ENCODE results near the gene PILRA. TPM values are rescaled to one million over a fixed set of nuclear protein-coding genes. Genes with fewer than 3 reads are reported as not detected.

Gene PILRA
- total and polyA plus RNA-seq, 4 donors, result 1.5 to 3.5 (median 3.1) TPM

- TF ChIP-seq CTCF (IDR thresholded peaks at IDR 0.05; ENCODE audit: low read depth, low read length, missing input control) (no peak), HNF4G (IDR thresholded peaks at IDR 0.05) (no peak), TAF1 (conservative IDR thresholded peaks at IDR 0.05) (no peak), FOXA2 (IDR thresholded peaks at IDR 0.05) (no peak), EGR1 (IDR thresholded peaks at IDR 0.05; ENCODE audit: low read depth in 2 of 2) (no peak), RAD21 (IDR thresholded peaks at IDR 0.05) (no peak)
Observed at GRCh38 chr7:100411101-100411500, 37.8 kb downstream of the PILRA start (continued).

GRCh38 chr7:100413346-100413745, 40.1 kb downstream of the PILRA start:
- Histone ChIP-seq H3K36me3 (ENCODE audit: control insufficient read depth in 4 of 4, insufficient read depth in 3 of 4, low read depth in 1 of 4, low read length in 3 of 4) (no peaks in the 10 kb centered on the region), H3K27me3 (ENCODE audit: control insufficient read depth in 4 of 4, insufficient read depth in 4 of 4, low read length in 3 of 4) (no peaks in the 10 kb centered on the region), H3K4me1 (ENCODE audit: control insufficient read depth in 4 of 4, insufficient read depth in 4 of 4, low read length in 3 of 4) (no peaks in the 10 kb centered on the region), H3K9ac (ENCODE audit: low read depth in 1 of 2, low read length in 2 of 2) (no peak overlapping the region), H3K27ac (ENCODE audit: low read depth in 1 of 2, low read length in 2 of 2) (no peak overlapping the region), H3K4me3 (ENCODE audit: low read depth in 1 of 3, low read length in 3 of 3) (no peak overlapping the region), H3K9me3 (ENCODE audit: control insufficient read depth in 4 of 4, low read length in 3 of 4) (no peaks in the 10 kb centered on the region)
- TF ChIP-seq HNF4A (conservative IDR thresholded peaks at IDR 0.05) (no peak), JUND (IDR thresholded peaks at IDR 0.05) (no peak), NR2F2 (IDR thresholded peaks at IDR 0.05) (no peak), TAF1 (conservative IDR thresholded peaks at IDR 0.05) (no peak), ZBTB33 (IDR thresholded peaks at IDR 0.05) (no peak), RAD21 (IDR thresholded peaks at IDR 0.05) (no peak), EGR1 (IDR thresholded peaks at IDR 0.05; ENCODE audit: low read depth in 2 of 2) (no peak), GABPA (IDR thresholded peaks at IDR 0.05 in 1 of 2, conservative IDR thresholded peaks at IDR 0.05 in 1 of 2) (no peak), FOXA1 (IDR thresholded peaks at IDR 0.05) (no peak), RXRA (IDR thresholded peaks at IDR 0.05) (no peak), FOXA2 (IDR thresholded peaks at IDR 0.05) (no peak), SP1 (IDR thresholded peaks at IDR 0.05) (no peak), ATF3 (IDR thresholded peaks at IDR 0.05) (no peak), MAX (IDR thresholded peaks at IDR 0.05) (no peak), YY1 (IDR thresholded peaks at IDR 0.05) (no peak), REST (IDR thresholded peaks at IDR 0.05) (no peak), CTCF (IDR thresholded peaks at IDR 0.05; ENCODE audit: low read depth, low read length, missing input control) (no peak)
- no peak for DNase-seq (ENCODE audit: low spot score)
